Measurements from ENCODE around the gene TUBB1.

Gene TUBB1

GRCh38 chr20:59063358-59064213, 44.4 kb downstream of the TUBB1 start:
- Histone ChIP-seq H3K4me3 (replicated peaks; ENCODE audit: insufficient read depth, low read length) (no peak overlapping the region), H3K27ac (replicated peaks) (no peak overlapping the region), H3K27me3 (ENCODE audit: insufficient read depth, poor library complexity, severe bottlenecking) (peaks cover 16% of the 10 kb centered on the region)
- TF ChIP-seq GABPA (IDR thresholded peaks at IDR 0.05; ENCODE audit: low read depth) = no peak
- TF ChIP-seq REST (IDR thresholded peaks at IDR 0.05; ENCODE audit: insufficient replicate concordance, low read depth) = no peak
- TF ChIP-seq, protein P1, sequence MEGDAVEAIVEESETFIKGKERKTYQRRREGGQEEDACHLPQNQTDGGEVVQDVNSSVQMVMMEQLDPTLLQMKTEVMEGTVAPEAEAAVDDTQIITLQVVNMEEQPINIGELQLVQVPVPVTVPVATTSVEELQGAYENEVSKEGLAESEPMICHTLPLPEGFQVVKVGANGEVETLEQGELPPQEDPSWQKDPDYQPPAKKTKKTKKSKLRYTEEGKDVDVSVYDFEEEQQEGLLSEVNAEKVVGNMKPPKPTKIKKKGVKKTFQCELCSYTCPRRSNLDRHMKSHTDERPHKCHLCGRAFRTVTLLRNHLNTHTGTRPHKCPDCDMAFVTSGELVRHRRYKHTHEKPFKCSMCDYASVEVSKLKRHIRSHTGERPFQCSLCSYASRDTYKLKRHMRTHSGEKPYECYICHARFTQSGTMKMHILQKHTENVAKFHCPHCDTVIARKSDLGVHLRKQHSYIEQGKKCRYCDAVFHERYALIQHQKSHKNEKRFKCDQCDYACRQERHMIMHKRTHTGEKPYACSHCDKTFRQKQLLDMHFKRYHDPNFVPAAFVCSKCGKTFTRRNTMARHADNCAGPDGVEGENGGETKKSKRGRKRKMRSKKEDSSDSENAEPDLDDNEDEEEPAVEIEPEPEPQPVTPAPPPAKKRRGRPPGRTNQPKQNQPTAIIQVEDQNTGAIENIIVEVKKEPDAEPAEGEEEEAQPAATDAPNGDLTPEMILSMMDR (IDR thresholded peaks at IDR 0.05; ENCODE audit: insufficient read depth, low read length) = no peak
- no peak for TF ChIP-seq POLR2AphosphoS5 (IDR thresholded peaks at IDR 0.05; ENCODE audit: low read depth)
- no peak for TF ChIP-seq SPI1 (IDR thresholded peaks at IDR 0.05; ENCODE audit: borderline replicate concordance, low read depth)
- DNase-seq (ENCODE audit: low read depth in 1 of 2, low spot score in 1 of 2) = no peak

- Histone ChIP-seq H3K4me3 (replicated peaks; ENCODE audit: insufficient read depth, low read length) (no peak overlapping the region), H3K27ac (replicated peaks) (no peak overlapping the region), H3K27me3 (ENCODE audit: insufficient read depth, poor library complexity, severe bottlenecking) (peaks cover 17% of the 10 kb centered on the region)
- DNase-seq (ENCODE audit: low read depth in 1 of 2, low spot score in 1 of 2) = no peak
- TF ChIP-seq, protein P1 (IDR thresholded peaks at IDR 0.05; ENCODE audit: insufficient read depth, low read length) = no peak
- TF ChIP-seq REST (IDR thresholded peaks at IDR 0.05; ENCODE audit: insufficient replicate concordance, low read depth) = no peak
- no peak for TF ChIP-seq POLR2AphosphoS5 (IDR thresholded peaks at IDR 0.05; ENCODE audit: low read depth)
- no peak for TF ChIP-seq SPI1 (IDR thresholded peaks at IDR 0.05; ENCODE audit: borderline replicate concordance, low read depth)
- no peak for TF ChIP-seq GABPA (IDR thresholded peaks at IDR 0.05; ENCODE audit: low read depth)
These were observed 45.0 kb downstream of the TUBB1 start for GRCh38 chr20:59064214-59064722.

GRCh38 chr20:59068534-59068933, 49.3 kb downstream of the TUBB1 start:
- no peak overlapping the region for H3K4me3 ChIP-seq (replicated peaks; ENCODE audit: insufficient read depth, low read length)
- peaks cover 32% of the 10 kb centered on the region for H3K27me3 ChIP-seq (ENCODE audit: insufficient read depth, poor library complexity, severe bottlenecking)
- TF ChIP-seq REST (IDR thresholded peaks at IDR 0.05; ENCODE audit: insufficient replicate concordance, low read depth) = no peak
- TF ChIP-seq, protein P1 (IDR thresholded peaks at IDR 0.05; ENCODE audit: insufficient read depth, low read length) = no peak
- TF ChIP-seq SPI1 (IDR thresholded peaks at IDR 0.05; ENCODE audit: borderline replicate concordance, low read depth) = no peak
- TF ChIP-seq POLR2AphosphoS5 (IDR thresholded peaks at IDR 0.05; ENCODE audit: low read depth) = no peak
- TF ChIP-seq GABPA (IDR thresholded peaks at IDR 0.05; ENCODE audit: low read depth) = no peak
- DNase-seq (ENCODE audit: low read depth in 1 of 2, low spot score in 1 of 2) = no peak
- H3K27ac ChIP-seq (replicated peaks) = no peak overlapping the region

Measured in HL-60 (cell line).